Upper lobe of left lung (tissue), 6 donors: ENCODE results near the gene DYSF. TPM values are rescaled to one million over a fixed set of nuclear protein-coding genes. Genes with fewer than 3 reads are reported as not detected.

Experiments used
- ATAC-seq, 2 donors: fragments of 200-7000 bp; cut with Tn5 transposase; one replicate each; pipeline ENCODE4 v1.9.1; 2022; ENCODE audit warnings: mild to moderate bottlenecking in 2 of 2, moderate library complexity in 2 of 2; ENCODE audit not compliant: low FRiP score in 2 of 2
- DNase-seq, 2 donors: peaks; one replicate each; pipeline ENCODE4 v3.0.0-alpha.2; 2019 to 2020
- H3K27ac ChIP-seq, 4 donors: fragments of 200-600 bp; sonication (generic); one replicate each; pipeline ENCODE4 v1.5.1; 2016 to 2019
- H3K27me3 ChIP-seq, 4 donors: fragments of 200-600 bp; sonication (generic); one replicate each; pipeline ENCODE4 v1.5.1; 2017 to 2019
- H3K36me3 ChIP-seq, 4 donors: fragments of 200-600 bp; sonication (generic); one replicate each; pipeline ENCODE4 v1.5.1; 2016 to 2019
- H3K4me1 ChIP-seq, 4 donors: fragments of 200-600 bp; sonication (generic); one replicate each; pipeline ENCODE4 v1.5.1; 2018 to 2019
- H3K4me3 ChIP-seq, 4 donors: fragments of 200-600 bp; sonication (generic); one replicate each; pipeline ENCODE4 v1.5.1; 2017 to 2019; ENCODE audit warnings: mild to moderate bottlenecking in 2 of 4, moderate library complexity in 1 of 4
- H3K9me3 ChIP-seq, 4 donors: fragments of 200-600 bp; sonication (generic); one replicate each; pipeline ENCODE4 v1.5.1; 2018 to 2019
- CTCF ChIP-seq, 6 experiments: fragments of 450-650 bp in 4 of 6; fragments of 200-600 bp in 2 of 6; sonication (generic) in 2 of 6; IDR thresholded peaks; one replicate each; pipeline ENCODE4 v1.5.1; 2016 to 2019; ENCODE audit warnings: antibody characterized with exemption in 6 of 6
- EP300 ChIP-seq, 4 donors: sonication (generic); formaldehyde crosslinking; IDR thresholded peaks; one replicate each; pipeline ENCODE4 v1.5.1; 2017; ENCODE audit warnings: antibody characterized with exemption in 4 of 4, control low read depth in 2 of 4
- POLR2A ChIP-seq, 4 donors: fragments of 450-650 bp; IDR thresholded peaks; one replicate each; pipeline ENCODE4 v1.5.1; 2016 to 2017; ENCODE audit warnings: antibody characterized with exemption in 4 of 4, mild to moderate bottlenecking in 2 of 4
- POLR2AphosphoS5 ChIP-seq, 2 donors: sonication (generic); formaldehyde crosslinking; IDR thresholded peaks; one replicate each; pipeline ENCODE4 v1.5.1; 2017; ENCODE audit warnings: antibody characterized with exemption in 2 of 2
- WGBS, 2 donors: methylation state at CpG; one replicate each; pipeline ENCODE4 v1.1.5; 2017 to 2018; 5-methylcytosine and 5-hydroxymethylcytosine counted together
- total RNA-seq, 6 donors: library from RNA; depleted of rRNA in 4 of 6; stranded (reverse); fragments of >200 nt in 4 of 6; gene quantifications; one replicate each; pipeline versions ENCODE4 v1.1.0 to v1.2.1, GENCODE V29; 2016 to 2021
- donor health status: DM: no; HTN: no; CAD: no; lungs with moderate emphysema.
- donor health status: DM: no; HTN: yes; CAD: no; lungs with severe emphysema.

DYSF gene
- total RNA-seq, 6 donors from 2014 or later, result 17.5 to 72.7 (median 42.7) TPM

DNA sequence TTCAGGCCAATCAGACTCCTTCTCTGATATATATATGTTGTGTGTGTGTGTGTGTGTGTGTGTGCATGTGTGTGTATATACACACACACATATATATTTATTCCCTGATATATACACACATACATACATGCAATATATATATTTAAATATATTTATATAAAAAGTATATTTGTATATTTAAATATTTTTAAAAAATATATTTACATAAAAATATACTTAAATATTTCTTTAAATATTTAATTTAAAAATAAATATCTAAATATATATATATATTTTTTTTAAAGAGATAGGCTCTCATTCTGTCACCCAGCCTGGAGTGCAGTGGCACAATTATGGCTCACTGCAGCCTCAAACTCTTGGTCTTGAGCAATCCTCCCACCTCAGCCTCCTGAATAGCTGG is 281.3 kb downstream of the DYSF start:
- H3K27ac ChIP-seq, result no peak overlapping the region
- H3K36me3 ChIP-seq, result no peaks in the 10 kb centered on the region
- H3K27me3 ChIP-seq, result no peaks in the 10 kb centered on the region
- ATAC-seq (no peak), DNase-seq (no peak)
- TF ChIP-seq EP300 (IDR thresholded peaks at IDR 0.05), result no peak
- no peak for TF ChIP-seq POLR2AphosphoS5 (IDR thresholded peaks at IDR 0.05)
- TF ChIP-seq CTCF (IDR thresholded peaks at IDR 0.05), result no peak
- no peak for TF ChIP-seq POLR2A (IDR thresholded peaks at IDR 0.05)
- H3K9me3 ChIP-seq, result no peaks in the 10 kb centered on the region
- no peaks in the 10 kb centered on the region for H3K4me1 ChIP-seq
- H3K4me3 ChIP-seq, result no peak overlapping the region

GRCh38 chr2:71735676-71736075 is 282.3 kb downstream of the DYSF start:
- TF ChIP-seq POLR2AphosphoS5 (IDR thresholded peaks at IDR 0.05) (no peak), EP300 (IDR thresholded peaks at IDR 0.05) (no peak), CTCF (IDR thresholded peaks at IDR 0.05) (no peak), POLR2A (IDR thresholded peaks at IDR 0.05) (no peak)
- 96 to 100% methylated on average over 1 of the region's 1 CpG for WGBS, 2 donors
- DNase-seq (no peak), ATAC-seq (no peak)
- Histone ChIP-seq H3K27me3 (no peaks in the 10 kb centered on the region), H3K27ac (no peak overlapping the region), H3K36me3 (no peaks in the 10 kb centered on the region), H3K4me1 (no peaks in the 10 kb centered on the region), H3K9me3 (no peaks in the 10 kb centered on the region), H3K4me3 (no peak overlapping the region)

Other genes starting within 250 kb of the DYSF start
- 1 to 10 TPM; 2.8 to 9.5 (median 6.5) TPM for gene PAIP2B, start 226.5 kb upstream of the DYSF start, total RNA-seq
- 100 to 1,000 TPM in 4 of 6 donors, 10 to 100 TPM in 2; 87.5 to 405 (median 115) TPM for gene ZNF638, start 121.8 kb upstream of the DYSF start, total RNA-seq